ENCODE results near the gene GALNT17. TPM values are rescaled to one million over a fixed set of nuclear protein-coding genes. Genes with fewer than 3 reads are reported as not detected.

Gene GALNT17
- total RNA-seq, 2 donors from 2014 or later: 0.35 to 2.4 TPM

- no peak for ATAC-seq
- intact Hi-C loops (cut with DNase I): no loop called here
- DNase-seq: no peak
Measured at GRCh38 chr7:71267734-71268469, 136.0 kb downstream of the GALNT17 start.

- intact Hi-C loops (cut with DNase I): no loop called here
- no peak for DNase-seq
- ATAC-seq: no peak
Measured at GRCh38 chr7:71270558-71270957, 138.6 kb downstream of the GALNT17 start.

GRCh38 chr7:71271203-71271602, 139.3 kb downstream of the GALNT17 start:
- no peak for DNase-seq
- ATAC-seq: no peak
- intact Hi-C loops (cut with DNase I): no loop called here

- DNase-seq: no peak
- ATAC-seq: no peak
- intact Hi-C loops (cut with DNase I): no loop called here
Measured at GRCh38 chr7:71272509-71273490, 140.9 kb downstream of the GALNT17 start.

- no peak for ATAC-seq
- intact Hi-C loops (cut with DNase I): no loop called here
- DNase-seq: no peak
Measured at GRCh38 chr7:71278257-71278656, 146.3 kb downstream of the GALNT17 start.

- intact Hi-C loops (cut with DNase I): no loop called here
- ATAC-seq (no peak), DNase-seq (no peak)
Measured at GRCh38 chr7:71281261-71281660, 149.3 kb downstream of the GALNT17 start.

- DNase-seq (no peak), ATAC-seq (no peak)
- intact Hi-C loops (cut with DNase I): no loop called here
Measured at GRCh38 chr7:71283802-71284201, 151.9 kb downstream of the GALNT17 start.

GRCh38 chr7:71285571-71286145, 153.7 kb downstream of the GALNT17 start:
- DNase-seq (no peak), ATAC-seq (no peak)
- intact Hi-C loops (cut with DNase I): no loop called here

GRCh38 chr7:71286336-71286735, 154.4 kb downstream of the GALNT17 start:
- intact Hi-C loops (cut with DNase I): no loop called here
- DNase-seq (no peak), ATAC-seq (no peak)

- ATAC-seq (no peak), DNase-seq (no peak)
- intact Hi-C loops (cut with DNase I): no loop called here
Measured at GRCh38 chr7:71286924-71287323, 155.0 kb downstream of the GALNT17 start.

- ATAC-seq (no peak), DNase-seq (no peak)
- intact Hi-C loops (cut with DNase I): no loop called here
Measured at GRCh38 chr7:71290452-71290851, 158.5 kb downstream of the GALNT17 start.

- intact Hi-C loops (cut with DNase I): no loop called here
- DNase-seq (no peak), ATAC-seq (no peak)
Measured at GRCh38 chr7:71298378-71298777, 166.4 kb downstream of the GALNT17 start.

GRCh38 chr7:71300086-71300485, 168.1 kb downstream of the GALNT17 start:
- DNase-seq (no peak), ATAC-seq (no peak)
- intact Hi-C loops (cut with DNase I): no loop called here

GRCh38 chr7:71300603-71301002, 168.7 kb downstream of the GALNT17 start:
- intact Hi-C loops (cut with DNase I): no loop called here
- DNase-seq (no peak), ATAC-seq (no peak)

GRCh38 chr7:71301167-71301566, 169.2 kb downstream of the GALNT17 start:
- DNase-seq (no peak), ATAC-seq (no peak)
- intact Hi-C loops (cut with DNase I): no loop called here

GRCh38 chr7:71303566-71303965, 171.6 kb downstream of the GALNT17 start:
- DNase-seq (no peak), ATAC-seq (peak in 1 of 2 donors; percentile 59)
- intact Hi-C loops (cut with DNase I): no loop called here

- ATAC-seq (peak; percentile 71 to 80), DNase-seq (no peak)
- intact Hi-C loops (cut with DNase I): no loop called here
Measured at GRCh38 chr7:71308096-71308495, 176.2 kb downstream of the GALNT17 start.

- ATAC-seq (no peak), DNase-seq (no peak)
- intact Hi-C loops (cut with DNase I): no loop called here
Measured at GRCh38 chr7:71311576-71311975, 179.6 kb downstream of the GALNT17 start.

- ATAC-seq (no peak), DNase-seq (no peak)
- intact Hi-C loops (cut with DNase I): no loop called here
Measured at GRCh38 chr7:71312755-71313490, 181.0 kb downstream of the GALNT17 start.

Data from left cardiac atrium (tissue), 4 donors.